ENCODE data around the gene ZC3H11A.

DNA sequence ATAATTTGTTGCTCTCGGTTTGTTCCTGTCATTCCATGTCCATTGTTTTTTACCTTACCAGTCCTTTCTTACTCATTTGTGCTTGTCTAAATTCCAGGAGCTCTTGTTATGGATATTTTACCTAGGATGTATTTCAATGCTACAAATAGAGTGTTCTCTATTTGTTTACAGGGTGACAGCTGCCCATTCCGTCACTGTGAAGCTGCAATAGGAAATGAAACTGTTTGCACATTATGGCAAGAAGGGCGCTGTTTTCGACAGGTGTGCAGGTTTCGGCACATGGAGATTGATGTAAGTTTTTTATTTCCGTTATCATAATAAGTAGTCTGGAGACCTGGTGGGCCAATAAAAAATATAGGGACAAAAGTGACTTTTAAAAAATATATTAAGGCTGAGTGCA, 23.0 kb downstream of the ZC3H11A start:
- no peak for TF ChIP-seq HMG20B (CRISPR knock-in tag; conservative IDR thresholded peaks at IDR 0.05)
- TF ChIP-seq, protein P1, sequence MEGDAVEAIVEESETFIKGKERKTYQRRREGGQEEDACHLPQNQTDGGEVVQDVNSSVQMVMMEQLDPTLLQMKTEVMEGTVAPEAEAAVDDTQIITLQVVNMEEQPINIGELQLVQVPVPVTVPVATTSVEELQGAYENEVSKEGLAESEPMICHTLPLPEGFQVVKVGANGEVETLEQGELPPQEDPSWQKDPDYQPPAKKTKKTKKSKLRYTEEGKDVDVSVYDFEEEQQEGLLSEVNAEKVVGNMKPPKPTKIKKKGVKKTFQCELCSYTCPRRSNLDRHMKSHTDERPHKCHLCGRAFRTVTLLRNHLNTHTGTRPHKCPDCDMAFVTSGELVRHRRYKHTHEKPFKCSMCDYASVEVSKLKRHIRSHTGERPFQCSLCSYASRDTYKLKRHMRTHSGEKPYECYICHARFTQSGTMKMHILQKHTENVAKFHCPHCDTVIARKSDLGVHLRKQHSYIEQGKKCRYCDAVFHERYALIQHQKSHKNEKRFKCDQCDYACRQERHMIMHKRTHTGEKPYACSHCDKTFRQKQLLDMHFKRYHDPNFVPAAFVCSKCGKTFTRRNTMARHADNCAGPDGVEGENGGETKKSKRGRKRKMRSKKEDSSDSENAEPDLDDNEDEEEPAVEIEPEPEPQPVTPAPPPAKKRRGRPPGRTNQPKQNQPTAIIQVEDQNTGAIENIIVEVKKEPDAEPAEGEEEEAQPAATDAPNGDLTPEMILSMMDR (CRISPR knock-in tag; IDR thresholded peaks at IDR 0.05), result no peak
- no peak for TF ChIP-seq PHF8 (CRISPR knock-in tag; IDR thresholded peaks at IDR 0.05)
- no peak for TF ChIP-seq NFATC3 (CRISPR knock-in tag; IDR thresholded peaks at IDR 0.05)
